Measurements from ENCODE around the gene SERPINF2. TPM values are rescaled to one million over a fixed set of nuclear protein-coding genes. Genes with fewer than 3 reads are reported as not detected.
"Not testable (repeated sequence)": the region's sequence is repeated elsewhere in the genome, so short reads cannot be mapped to it uniquely, and the experiment has no call there.

SERPINF2 gene
- total RNA-seq, 1 donor from 2014 or later: 0.15 TPM

GRCh38 chr17:1792495-1793446, 50.1 kb downstream of the SERPINF2 start:
- H3K4me1 Mint-ChIP-seq (ENCODE audit: low read depth): peaks cover 25% of the 10 kb centered on the region
- no peak overlapping the region for H3K27ac Mint-ChIP-seq (ENCODE audit: unreplicated experiment)
- no peaks in the 10 kb centered on the region for H3K36me3 Mint-ChIP-seq (ENCODE audit: low read depth)
- H3K4me3 Mint-ChIP-seq (ENCODE audit: unreplicated experiment): no peak overlapping the region
- no peak for TF ChIP-seq CTCF (IDR thresholded peaks at IDR 0.05)
- H3K27me3 Mint-ChIP-seq (ENCODE audit: low read depth): no peaks in the 10 kb centered on the region
- H3K9me3 Mint-ChIP-seq (ENCODE audit: low read depth): no peaks in the 10 kb centered on the region
- peak; percentile 41 for DNase-seq (ENCODE audit: low spot score)

- DNase-seq (ENCODE audit: low spot score): no peak
- Mint-ChIP-seq H3K27me3 (ENCODE audit: low read depth) (no peaks in the 10 kb centered on the region), H3K4me1 (ENCODE audit: low read depth) (peaks cover 22% of the 10 kb centered on the region), H3K36me3 (ENCODE audit: low read depth) (no peaks in the 10 kb centered on the region), H3K27ac (ENCODE audit: unreplicated experiment) (no peak overlapping the region), H3K4me3 (ENCODE audit: unreplicated experiment) (no peak overlapping the region), H3K9me3 (ENCODE audit: low read depth) (no peaks in the 10 kb centered on the region)
- no peak for TF ChIP-seq CTCF (IDR thresholded peaks at IDR 0.05)
Measured at GRCh38 chr17:1793447-1793806, 50.8 kb downstream of the SERPINF2 start.

- TF ChIP-seq CTCF (IDR thresholded peaks at IDR 0.05): no peak
- DNase-seq (ENCODE audit: low spot score): no peak
- no peak overlapping the region for H3K4me3 Mint-ChIP-seq (ENCODE audit: unreplicated experiment)
- H3K27me3 Mint-ChIP-seq (ENCODE audit: low read depth): no peaks in the 10 kb centered on the region
- no peaks in the 10 kb centered on the region for H3K9me3 Mint-ChIP-seq (ENCODE audit: low read depth)
- H3K27ac Mint-ChIP-seq (ENCODE audit: unreplicated experiment): peak overlapping the region; percentile 58
- peaks cover 11% of the 10 kb centered on the region for H3K36me3 Mint-ChIP-seq (ENCODE audit: low read depth)
- H3K4me1 Mint-ChIP-seq (ENCODE audit: low read depth): peaks cover 14% of the 10 kb centered on the region
Measured at GRCh38 chr17:1796800-1797199, 54.1 kb downstream of the SERPINF2 start.

GRCh38 chr17:1797323-1797722, 54.7 kb downstream of the SERPINF2 start:
- Mint-ChIP-seq H3K36me3 (ENCODE audit: low read depth) (peaks cover 11% of the 10 kb centered on the region), H3K4me1 (ENCODE audit: low read depth) (peaks cover 14% of the 10 kb centered on the region), H3K4me3 (ENCODE audit: unreplicated experiment) (no peak overlapping the region), H3K27ac (ENCODE audit: unreplicated experiment) (peak overlapping the region; percentile 58), H3K9me3 (ENCODE audit: low read depth) (no peaks in the 10 kb centered on the region), H3K27me3 (ENCODE audit: low read depth) (no peaks in the 10 kb centered on the region)
- no peak for DNase-seq (ENCODE audit: low spot score)
- no peak for TF ChIP-seq CTCF (IDR thresholded peaks at IDR 0.05)

GRCh38 chr17:1797846-1798245, 55.2 kb downstream of the SERPINF2 start:
- Mint-ChIP-seq H3K36me3 (ENCODE audit: low read depth) (peaks cover 11% of the 10 kb centered on the region), H3K4me1 (ENCODE audit: low read depth) (peaks cover 14% of the 10 kb centered on the region)
- H3K27me3 Mint-ChIP-seq (ENCODE audit: low read depth); H3K27ac Mint-ChIP-seq (ENCODE audit: unreplicated experiment); H3K9me3 Mint-ChIP-seq (ENCODE audit: low read depth); H3K4me3 Mint-ChIP-seq (ENCODE audit: unreplicated experiment); DNase-seq (ENCODE audit: low spot score): not testable (repeated sequence)

- H3K36me3 Mint-ChIP-seq (ENCODE audit: low read depth): peaks cover 15% of the 10 kb centered on the region
- no peak overlapping the region for H3K4me3 Mint-ChIP-seq (ENCODE audit: unreplicated experiment)
- H3K4me1 Mint-ChIP-seq (ENCODE audit: low read depth): peaks cover 10% of the 10 kb centered on the region
- TF ChIP-seq CTCF (IDR thresholded peaks at IDR 0.05): no peak
- H3K27ac Mint-ChIP-seq (ENCODE audit: unreplicated experiment): no peak overlapping the region
- no peaks in the 10 kb centered on the region for H3K9me3 Mint-ChIP-seq (ENCODE audit: low read depth)
- DNase-seq (ENCODE audit: low spot score): peak; percentile 34
- H3K27me3 Mint-ChIP-seq (ENCODE audit: low read depth): no peaks in the 10 kb centered on the region
Measured at GRCh38 chr17:1800240-1800639, 57.6 kb downstream of the SERPINF2 start.
